K562 (cell line): ENCODE data around the gene WASHC2A. TPM values are rescaled to one million over a fixed set of nuclear protein-coding genes. Genes with fewer than 3 reads are reported as not detected.

Experiments
- polyA plus RNA-seq, 8 experiments: library from polyadenylated mRNA; depleted of rRNA in 4 of 8; stranded (reverse) in 5 of 8; unstranded in 3 of 8; fragments of >200 nt; fragmentation: Nextera tagmentation in 2 of 8; fragmentation: Illumina TruSeq in 1 of 8; extraction: Ambion mirVana in 2 of 8; extraction: Trizol in 1 of 8; gene quantifications; 2 replicates each; pipeline versions ENCODE4 v1.2.1 to v1.2.3, GENCODE V29; 2011 to 2014; ENCODE audit warnings: inconsistent platforms in 1 of 8, missing spikeins in 1 of 8
- total RNA-seq, 7 experiments: library from RNA; depleted of rRNA in 6 of 7; stranded (reverse); fragments of >200 nt in 6 of 7; fragmentation: Illumina TruSeq in 2 of 7; extraction: Trizol in 2 of 7; gene quantifications; 2 replicates each; pipeline versions ENCODE4 v1.2.1 to v1.2.3, GENCODE V29; 2011 to 2021; ENCODE audit warnings: low replicate concordance in 1 of 7

Gene WASHC2A
- total and polyA plus RNA-seq, 9 of the 15 experiments (the other 6 are each of a cell fraction or from before 2014, with no cell fraction given), result 4.7 to 42.2 (median 28.7) TPM

Other genes with a start within 250 kb of the WASHC2A start
- 37.1 and 39.2 TPM in 2 replicates for gene PARG, start 125.9 kb upstream of the WASHC2A start, total RNA-seq (2014; rRNA removed)
- 45.9 and 55.4 TPM in 2 replicates for gene PARG, start 125.9 kb upstream of the WASHC2A start, total RNA-seq (2014; rRNA removed; fragmentation: Illumina TruSeq; extraction: Trizol)
- 46.0 and 49.9 TPM in 2 replicates for gene PARG, start 125.9 kb upstream of the WASHC2A start, total RNA-seq (2015; rRNA removed; fragmentation: Illumina TruSeq; extraction: Trizol)
- gene PARG, start 125.9 kb upstream of the WASHC2A start, total RNA-seq (2021), result 38.6 and 44.7 TPM in 2 replicates
- gene PARG, start 125.9 kb upstream of the WASHC2A start, polyA plus RNA-seq (2011; rRNA removed), result 25.5 and 28.8 TPM in 2 replicates
- 27.6 and 28.4 TPM in 2 replicates for gene PARG, start 125.9 kb upstream of the WASHC2A start, polyA plus RNA-seq (2014; fragmentation: Illumina TruSeq; extraction: Trizol)
- 1 to 10 TPM; 8.5 to 9.9 TPM for gene PARG, start 125.9 kb upstream of the WASHC2A start, polyA plus RNA-seq (2014; fragmentation: Nextera tagmentation; extraction: Ambion mirVana)
- gene PARG, start 125.9 kb upstream of the WASHC2A start, polyA plus RNA-seq (2014; rRNA removed), result 26.4 and 29.6 TPM in 2 replicates
- 25.8 and 34.5 TPM in 2 replicates for gene TIMM23B, start 125.9 kb upstream of the WASHC2A start, total RNA-seq (2014; rRNA removed)
- gene TIMM23B, start 125.9 kb upstream of the WASHC2A start, total RNA-seq (2014; rRNA removed; fragmentation: Illumina TruSeq; extraction: Trizol), result 19.9 and 21.0 TPM in 2 replicates
- 23.4 and 24.7 TPM in 2 replicates for gene TIMM23B, start 125.9 kb upstream of the WASHC2A start, total RNA-seq (2015; rRNA removed; fragmentation: Illumina TruSeq; extraction: Trizol)
- 26.9 and 28.8 TPM in 2 replicates for gene TIMM23B, start 125.9 kb upstream of the WASHC2A start, total RNA-seq (2021)
- 28.5 and 37.0 TPM in 2 replicates for gene TIMM23B, start 125.9 kb upstream of the WASHC2A start, polyA plus RNA-seq (2011; rRNA removed)
- 20.9 and 24.7 TPM in 2 replicates for gene TIMM23B, start 125.9 kb upstream of the WASHC2A start, polyA plus RNA-seq (2014; fragmentation: Illumina TruSeq; extraction: Trizol)
- 10 to 100 TPM in 1 of 2 experiments, 1 to 10 TPM in 1; 7.2 to 11.0 TPM for gene TIMM23B, start 125.9 kb upstream of the WASHC2A start, polyA plus RNA-seq (2014; fragmentation: Nextera tagmentation; extraction: Ambion mirVana)
- 38.7 and 40.2 TPM in 2 replicates for gene TIMM23B, start 125.9 kb upstream of the WASHC2A start, polyA plus RNA-seq (2014; rRNA removed)
- gene AGAP6, start 79.5 kb upstream of the WASHC2A start, total RNA-seq (2014; rRNA removed), result 17.8 and 19.3 TPM in 2 replicates
- 15.2 and 16.9 TPM in 2 replicates for gene AGAP6, start 79.5 kb upstream of the WASHC2A start, total RNA-seq (2014; rRNA removed; fragmentation: Illumina TruSeq; extraction: Trizol)
- 18.3 and 18.4 TPM in 2 replicates for gene AGAP6, start 79.5 kb upstream of the WASHC2A start, total RNA-seq (2015; rRNA removed; fragmentation: Illumina TruSeq; extraction: Trizol)
- gene AGAP6, start 79.5 kb upstream of the WASHC2A start, total RNA-seq (2021), result 22.3 and 23.3 TPM in 2 replicates
- 46.8 and 53.3 TPM in 2 replicates for gene AGAP6, start 79.5 kb upstream of the WASHC2A start, polyA plus RNA-seq (2011; rRNA removed)
- gene AGAP6, start 79.5 kb upstream of the WASHC2A start, polyA plus RNA-seq (2014; fragmentation: Illumina TruSeq; extraction: Trizol), result 29.8 and 36.4 TPM in 2 replicates
- 1 to 10 TPM; 1.0 to 4.3 TPM for gene AGAP6, start 79.5 kb upstream of the WASHC2A start, polyA plus RNA-seq (2014; fragmentation: Nextera tagmentation; extraction: Ambion mirVana)
- gene AGAP6, start 79.5 kb upstream of the WASHC2A start, polyA plus RNA-seq (2014; rRNA removed), result 43.8 and 45.8 TPM in 2 replicates
- gene ASAH2, start 183.6 kb downstream of the WASHC2A start, total RNA-seq (2014; rRNA removed), result 2.5 and 6.5 TPM in 2 replicates
- 5.5 and 6.5 TPM in 2 replicates for gene ASAH2, start 183.6 kb downstream of the WASHC2A start, total RNA-seq (2014; rRNA removed; fragmentation: Illumina TruSeq; extraction: Trizol)
- 2.7 and 3.5 TPM in 2 replicates for gene ASAH2, start 183.6 kb downstream of the WASHC2A start, total RNA-seq (2015; rRNA removed; fragmentation: Illumina TruSeq; extraction: Trizol)
- gene ASAH2, start 183.6 kb downstream of the WASHC2A start, total RNA-seq (2021), result 7.6 and 11.8 TPM in 2 replicates
- 8.6 and 8.7 TPM in 2 replicates for gene ASAH2, start 183.6 kb downstream of the WASHC2A start, polyA plus RNA-seq (2011; rRNA removed)
- gene ASAH2, start 183.6 kb downstream of the WASHC2A start, polyA plus RNA-seq (2014; fragmentation: Illumina TruSeq; extraction: Trizol), result 7.7 and 8.3 TPM in 2 replicates
- 10 to 100 TPM in 1 of 2 experiments, 1 to 10 TPM in 1; 8.5 to 12.0 TPM for gene ASAH2, start 183.6 kb downstream of the WASHC2A start, polyA plus RNA-seq (2014; fragmentation: Nextera tagmentation; extraction: Ambion mirVana)
- 8.4 and 11.0 TPM in 2 replicates for gene ASAH2, start 183.6 kb downstream of the WASHC2A start, polyA plus RNA-seq (2014; rRNA removed)